DOHH2 (cell line): ENCODE measurements around the gene PLB1.

Experiments used
- H3F3A ChIP-seq: fragments of 200-600 bp; sonication (generic), shearing (Covaris generic); 2 replicates; pipeline ENCODE4 v1.6.0; 2016; ENCODE audit warnings: antibody characterized with exemption, mild to moderate bottlenecking; ENCODE audit not compliant: control insufficient read depth, insufficient read depth
- H3K27ac ChIP-seq: fragments of 200-600 bp; sonication (generic); 2 replicates; pipeline ENCODE4 v1.5.1; 2014; ENCODE audit warnings: low read depth, mild to moderate bottlenecking, low read length, moderate library complexity
- H3K27me3 ChIP-seq: fragments of 200-600 bp; sonication (generic); 2 replicates; pipeline ENCODE4 v1.6.1; 2014; ENCODE audit warnings: mild to moderate bottlenecking, low read length, mixed read lengths; ENCODE audit not compliant: control insufficient read depth
- H3K36me3 ChIP-seq: fragments of 200-600 bp; sonication (generic); 2 replicates; pipeline ENCODE4 v1.6.1; 2014; ENCODE audit warnings: mild to moderate bottlenecking, low read length, moderate library complexity, mixed read lengths; ENCODE audit not compliant: control insufficient read depth
- H3K4me1 ChIP-seq: fragments of 200-600 bp; sonication (generic); 2 replicates; pipeline ENCODE4 v1.6.1; 2014; ENCODE audit warnings: mild to moderate bottlenecking, low read length, mixed read lengths; ENCODE audit not compliant: control insufficient read depth
- H3K4me2 ChIP-seq: fragments of 200-600 bp; sonication (generic); 2 replicates; pipeline ENCODE4 v1.6.0; 2014; ENCODE audit warnings: mild to moderate bottlenecking, low read length, moderate library complexity
- H3K4me3 ChIP-seq: fragments of 200-600 bp; sonication (generic); 2 replicates; pipeline ENCODE4 v1.5.1; 2014; ENCODE audit warnings: mild to moderate bottlenecking, low read length, mixed read lengths
- H3K79me2 ChIP-seq: fragments of 200-600 bp; sonication (generic); 2 replicates; pipeline ENCODE4 v1.6.1; 2014; ENCODE audit warnings: mild to moderate bottlenecking, low read length, mixed read lengths; ENCODE audit not compliant: control insufficient read depth
- H3K9me2 ChIP-seq: fragments of 200-600 bp; sonication (generic); replicated peaks from 2 replicates; pipeline ENCODE4 v1.6.1; 2014; ENCODE audit warnings: mild to moderate bottlenecking, low read length, mixed read lengths; ENCODE audit not compliant: control insufficient read depth
- H3K9me3 ChIP-seq: fragments of 200-600 bp; sonication (generic); 2 replicates; pipeline ENCODE4 v1.6.1; 2014; ENCODE audit warnings: antibody characterized with exemption, low read length, mixed read lengths; ENCODE audit not compliant: control insufficient read depth, insufficient read depth
- H4K20me1 ChIP-seq: fragments of 200-600 bp; sonication (generic); 2 replicates; pipeline ENCODE4 v1.6.0; 2014; ENCODE audit warnings: low read depth, mild to moderate bottlenecking, antibody characterized with exemption, low read length, moderate library complexity; ENCODE audit not compliant: control insufficient read depth, insufficient read depth
- EZH2phosphoT487 ChIP-seq: fragments of 200-600 bp; sonication (generic); IDR thresholded peaks from 2 replicates; pipeline ENCODE4 v1.6.1; 2017; ENCODE audit warnings: borderline replicate concordance, mild to moderate bottlenecking, antibody characterized with exemption, low read length, moderate library complexity, mixed read lengths
- TF ChIP-seq, protein P1 (sequence below): fragments of 200-600 bp; sonication (generic); IDR thresholded peaks from one replicate; pipeline ENCODE4 v1.5.1; 2014; ENCODE audit warnings: antibody characterized with exemption, mild to moderate bottlenecking, low read depth, low read length; ENCODE audit not compliant: poor library complexity, severe bottlenecking

The PLB1 gene

GRCh38 chr2:28462122-28462521 is 33.7 kb upstream of the PLB1 start:
- Histone ChIP-seq H4K20me1 (no peaks in the 10 kb centered on the region), H3K36me3 (no peaks in the 10 kb centered on the region), H3K4me1 (no peaks in the 10 kb centered on the region), H3K79me2 (no peaks in the 10 kb centered on the region), H3K9me3 (no peaks in the 10 kb centered on the region; the same call in 1 of the 2 replicates), H3K4me3 (no peak overlapping the region), H3F3A (no peaks in the 10 kb centered on the region), H3K27ac (no peak overlapping the region), H3K27me3 (peaks cover 17% of the 10 kb centered on the region), H3K4me2 (no peak overlapping the region), H3K9me2 (no peaks in the 10 kb centered on the region)
- TF ChIP-seq, protein P1, sequence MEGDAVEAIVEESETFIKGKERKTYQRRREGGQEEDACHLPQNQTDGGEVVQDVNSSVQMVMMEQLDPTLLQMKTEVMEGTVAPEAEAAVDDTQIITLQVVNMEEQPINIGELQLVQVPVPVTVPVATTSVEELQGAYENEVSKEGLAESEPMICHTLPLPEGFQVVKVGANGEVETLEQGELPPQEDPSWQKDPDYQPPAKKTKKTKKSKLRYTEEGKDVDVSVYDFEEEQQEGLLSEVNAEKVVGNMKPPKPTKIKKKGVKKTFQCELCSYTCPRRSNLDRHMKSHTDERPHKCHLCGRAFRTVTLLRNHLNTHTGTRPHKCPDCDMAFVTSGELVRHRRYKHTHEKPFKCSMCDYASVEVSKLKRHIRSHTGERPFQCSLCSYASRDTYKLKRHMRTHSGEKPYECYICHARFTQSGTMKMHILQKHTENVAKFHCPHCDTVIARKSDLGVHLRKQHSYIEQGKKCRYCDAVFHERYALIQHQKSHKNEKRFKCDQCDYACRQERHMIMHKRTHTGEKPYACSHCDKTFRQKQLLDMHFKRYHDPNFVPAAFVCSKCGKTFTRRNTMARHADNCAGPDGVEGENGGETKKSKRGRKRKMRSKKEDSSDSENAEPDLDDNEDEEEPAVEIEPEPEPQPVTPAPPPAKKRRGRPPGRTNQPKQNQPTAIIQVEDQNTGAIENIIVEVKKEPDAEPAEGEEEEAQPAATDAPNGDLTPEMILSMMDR: no peak
- TF ChIP-seq EZH2phosphoT487: no peak

DNA sequence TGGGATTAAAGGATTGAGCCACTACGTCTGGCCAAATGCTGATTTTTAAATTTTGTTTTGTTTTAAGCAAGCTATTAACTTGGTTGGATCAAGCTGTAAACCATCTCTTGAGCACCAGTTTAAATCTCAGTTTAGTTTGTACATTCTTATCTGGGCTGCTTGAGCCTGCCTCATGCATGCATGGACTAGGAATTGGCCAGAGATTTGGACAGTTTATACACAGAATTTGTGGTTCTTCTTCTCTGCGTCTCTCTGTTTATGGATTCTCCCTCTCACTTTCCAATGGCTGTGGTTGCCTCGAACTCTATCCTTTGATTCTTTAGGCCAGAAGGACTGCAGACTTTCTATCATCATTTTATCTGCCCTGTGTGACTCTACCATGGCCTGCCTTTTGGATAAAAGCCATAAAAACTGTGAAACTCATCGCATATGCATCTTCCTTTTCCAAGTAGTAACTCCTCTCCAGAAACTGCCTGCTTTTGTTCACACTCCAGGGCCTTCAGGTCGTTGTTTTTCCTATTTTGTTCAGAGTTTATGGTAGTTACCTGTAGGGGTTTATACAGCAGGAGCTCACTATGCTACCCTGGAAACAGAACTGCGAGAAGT is 32.5 kb upstream of the PLB1 start:
- Histone ChIP-seq H3K36me3 (no peaks in the 10 kb centered on the region), H3K4me2 (no peak overlapping the region), H3K9me2 (no peaks in the 10 kb centered on the region), H3K9me3 (no peaks in the 10 kb centered on the region; the same call in 1 of the 2 replicates), H3K27ac (no peak overlapping the region), H3K4me1 (no peaks in the 10 kb centered on the region), H4K20me1 (no peaks in the 10 kb centered on the region), H3F3A (no peaks in the 10 kb centered on the region), H3K79me2 (no peaks in the 10 kb centered on the region), H3K4me3 (no peak overlapping the region), H3K27me3 (peaks cover 20% of the 10 kb centered on the region)
- no peak for TF ChIP-seq EZH2phosphoT487
- TF ChIP-seq, protein P1: no peak

DNA sequence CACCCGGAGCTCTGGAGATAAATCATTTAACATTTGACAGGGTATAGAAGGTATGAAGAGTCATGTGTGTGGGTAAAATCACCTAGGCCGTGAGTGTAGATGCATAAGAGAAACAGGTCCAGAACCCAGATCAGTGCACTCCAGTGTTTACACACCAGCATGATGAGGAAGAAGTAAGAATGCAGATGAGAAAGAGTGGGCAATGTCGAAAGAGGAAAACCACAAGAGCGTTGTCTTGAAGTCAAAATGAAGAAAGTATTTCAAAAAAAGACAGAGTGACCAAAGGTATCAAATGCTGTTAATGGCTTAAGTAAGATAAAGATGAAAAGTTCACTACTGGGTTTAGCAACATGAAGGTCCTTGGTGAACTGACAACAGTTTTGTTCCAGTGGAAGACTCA is 32.0 kb upstream of the PLB1 start:
- H3K4me2 ChIP-seq: no peak overlapping the region
- peaks cover 20% of the 10 kb centered on the region for H3K27me3 ChIP-seq
- H3K9me3 ChIP-seq: no peaks in the 10 kb centered on the region; the same call in 1 of the 2 replicates
- no peaks in the 10 kb centered on the region for H3F3A ChIP-seq
- H4K20me1 ChIP-seq: no peaks in the 10 kb centered on the region
- no peak overlapping the region for H3K27ac ChIP-seq
- TF ChIP-seq EZH2phosphoT487: no peak
- TF ChIP-seq, protein P1: no peak
- no peaks in the 10 kb centered on the region for H3K9me2 ChIP-seq
- H3K36me3 ChIP-seq: no peaks in the 10 kb centered on the region
- no peaks in the 10 kb centered on the region for H3K79me2 ChIP-seq
- H3K4me3 ChIP-seq: no peak overlapping the region
- no peaks in the 10 kb centered on the region for H3K4me1 ChIP-seq
